ENCODE measurements around the gene ZNF423.

Gene ZNF423

DNA sequence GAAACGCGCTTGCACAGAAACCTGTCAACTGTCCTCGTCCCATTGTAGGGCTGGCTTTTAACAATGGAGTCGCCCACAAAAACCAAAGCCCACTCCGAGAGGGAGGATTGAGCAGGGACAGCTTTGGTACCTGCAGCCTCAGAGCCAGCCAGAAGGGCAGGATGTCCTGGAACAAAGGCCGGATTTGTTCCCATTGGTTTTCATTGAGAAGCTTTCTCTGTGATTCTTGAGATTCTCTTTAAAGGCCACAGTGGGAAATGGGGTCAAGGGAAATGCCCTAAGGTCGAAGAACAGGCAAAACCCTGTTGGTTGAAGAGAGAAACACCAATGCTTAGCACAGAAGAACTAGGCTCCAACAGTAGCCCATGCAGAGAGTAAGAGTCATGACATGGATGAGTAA is 416.9 kb downstream of the ZNF423 start:
- TF ChIP-seq GATA2 (IDR thresholded peaks at IDR 0.05; ENCODE audit: low read depth, low read length) (no peak), GATA3 (IDR thresholded peaks at IDR 0.05; ENCODE audit: low read depth, low read length) (no peak)

All from SH-SY5Y (cell line).